Activated CD4-positive, alpha-beta T cell treated with anti-CD3 and anti-CD28 coated beads for 48 hours (primary cell): ENCODE results near the gene PSRC1.

Experiments
- DNase-seq: peaks from one replicate; pipeline ENCODE4 v3.0.0-alpha.2; 2020

PSRC1 gene

GRCh38 chr1:109242387-109242786 lies 40.6 kb downstream of the PSRC1 start:
- DNase-seq: no peak

- no peak for DNase-seq
Observed at GRCh38 chr1:109241841-109242345, 41.1 kb downstream of the PSRC1 start.

- DNase-seq: no peak
Observed at GRCh38 chr1:109241344-109241743, 41.6 kb downstream of the PSRC1 start.

- DNase-seq: peak; percentile 40
Observed at GRCh38 chr1:109240158-109241152, 42.5 kb downstream of the PSRC1 start.

GRCh38 chr1:109239409-109240068 lies 43.4 kb downstream of the PSRC1 start:
- peak; percentile 55 for DNase-seq

- no peak for DNase-seq
Observed at GRCh38 chr1:109239047-109239408, 43.9 kb downstream of the PSRC1 start.

GRCh38 chr1:109238382-109238781 lies 44.6 kb downstream of the PSRC1 start:
- DNase-seq: no peak

GRCh38 chr1:109237512-109237911 lies 45.4 kb downstream of the PSRC1 start:
- DNase-seq: no peak

- DNase-seq: no peak
Observed at GRCh38 chr1:109235137-109235536, 47.8 kb downstream of the PSRC1 start.

- no peak for DNase-seq
Observed at GRCh38 chr1:109231066-109231465, 51.9 kb downstream of the PSRC1 start.
